GM19452 (cell line): ENCODE measurements around the gene P4HA2.
"Not testable (repeated sequence)": the region's sequence is repeated elsewhere in the genome, so short reads cannot be mapped to it uniquely, and the experiment has no call there.

Experiments
- ATAC-seq: cut with Tn5 transposase; IDR thresholded peaks from one replicate; pipeline ENCODE4 v1.9.1; 2021; ENCODE audit not compliant: unreplicated experiment

Gene P4HA2

DNA sequence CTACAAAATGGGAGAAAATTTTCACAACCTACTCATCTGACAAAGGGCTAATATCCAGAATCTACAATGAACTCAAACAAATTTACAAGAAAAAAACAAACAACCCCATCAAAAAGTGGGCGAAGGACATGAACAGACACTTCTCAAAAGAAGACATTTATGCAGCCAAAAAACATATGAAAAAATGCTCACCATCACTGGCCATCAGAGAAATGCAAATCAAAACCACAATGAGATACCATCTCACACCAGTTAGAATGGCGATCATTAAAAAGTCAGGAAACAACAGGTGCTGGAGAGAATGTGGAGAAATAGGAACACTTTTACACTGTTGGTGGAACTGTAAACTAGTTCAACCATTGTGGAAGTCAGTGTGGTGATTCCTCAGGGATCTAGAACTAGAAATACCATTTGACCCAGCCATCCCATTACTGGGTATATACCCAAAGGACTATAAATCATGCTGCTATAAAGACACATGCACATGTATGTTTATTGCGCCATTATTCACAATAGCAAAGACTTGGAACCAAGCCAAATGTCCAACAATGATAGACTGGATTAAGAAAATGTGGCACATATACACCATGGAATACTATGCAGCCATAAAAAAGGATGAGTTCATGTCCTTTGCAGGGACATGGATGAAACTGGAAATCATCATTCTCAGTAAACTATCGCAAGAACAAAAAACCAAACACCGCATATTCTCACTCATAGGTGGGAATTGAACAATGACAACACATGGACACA is 65.9 kb downstream of the P4HA2 start:
- ATAC-seq, result not testable (repeated sequence)

DNA sequence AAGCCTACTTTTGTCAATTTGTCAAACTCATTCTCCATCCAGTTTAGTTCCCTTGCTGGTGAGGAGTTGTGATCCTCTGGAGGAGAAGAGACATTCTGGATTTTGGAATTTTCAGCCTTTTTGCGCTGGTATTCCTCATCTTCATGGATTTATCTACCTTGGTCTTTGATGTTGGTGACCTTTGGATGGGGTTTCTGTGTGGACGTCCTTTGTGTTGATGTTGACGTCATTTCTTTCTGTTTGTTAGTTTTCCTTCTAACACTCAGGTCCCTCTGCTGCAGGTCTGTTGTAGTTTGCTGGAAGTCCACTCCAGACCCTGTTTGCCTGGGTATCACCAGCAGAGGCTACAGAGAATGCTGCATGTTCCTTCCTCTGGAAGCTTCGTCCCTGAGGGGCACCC is 71.2 kb downstream of the P4HA2 start:
- ATAC-seq, result no peak

DNA sequence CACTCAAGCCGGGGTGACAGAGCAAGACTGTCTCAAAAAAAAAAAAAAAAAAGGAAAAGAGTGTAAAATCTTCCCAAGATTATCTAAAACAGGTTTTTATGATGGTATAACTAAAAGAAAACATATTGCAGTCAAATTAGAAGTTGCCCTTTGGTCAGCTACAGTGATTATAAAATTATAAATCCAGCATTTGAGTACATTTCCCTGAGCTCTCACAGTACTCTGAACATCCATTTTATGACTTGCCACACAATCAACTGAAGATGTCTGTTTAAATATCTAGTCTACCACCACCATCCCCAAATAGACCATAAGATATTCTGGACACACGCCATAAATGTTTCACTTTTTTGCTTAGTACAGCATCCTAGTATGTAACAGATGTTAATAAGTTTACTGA is 77.1 kb downstream of the P4HA2 start:
- no peak for ATAC-seq

DNA sequence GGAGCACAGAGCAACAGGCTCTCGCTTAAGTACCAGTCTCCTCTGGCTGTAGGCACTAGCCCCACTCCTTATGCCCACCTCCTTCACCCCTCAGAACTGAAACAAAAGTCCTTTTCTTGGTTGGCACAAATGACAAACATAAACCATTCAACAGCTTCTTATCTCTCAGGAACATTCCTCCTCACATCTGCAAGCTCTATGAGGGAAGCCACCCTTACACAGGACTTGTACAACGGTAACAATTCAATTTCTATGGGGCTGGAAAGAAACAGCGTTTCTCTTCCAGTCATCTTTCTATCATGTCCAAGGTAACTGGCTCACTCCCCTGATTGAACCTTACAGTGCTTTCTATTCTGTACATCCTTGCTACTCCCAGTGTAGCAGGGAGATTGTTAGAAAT is 80.0 kb downstream of the P4HA2 start:
- no peak for ATAC-seq

DNA sequence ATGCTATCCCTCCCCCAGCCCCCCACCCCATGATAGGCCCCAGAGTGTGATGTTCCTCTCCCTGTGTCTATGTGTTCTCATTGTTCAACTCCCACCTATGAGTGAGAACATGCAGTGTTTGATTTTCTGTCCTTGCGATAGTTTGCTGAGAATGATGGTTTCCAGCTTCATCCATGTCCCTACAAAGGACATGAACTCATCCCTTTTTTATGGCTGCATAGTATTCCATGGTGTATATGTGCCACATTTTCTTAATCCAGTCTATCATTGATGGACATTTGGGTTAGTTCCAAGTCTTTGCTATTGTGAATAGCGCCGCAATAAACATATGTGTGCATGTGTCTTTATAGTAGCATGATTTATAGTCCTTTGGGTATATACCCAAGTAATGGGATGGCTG is 82.3 kb downstream of the P4HA2 start:
- ATAC-seq, result not testable (repeated sequence)

DNA sequence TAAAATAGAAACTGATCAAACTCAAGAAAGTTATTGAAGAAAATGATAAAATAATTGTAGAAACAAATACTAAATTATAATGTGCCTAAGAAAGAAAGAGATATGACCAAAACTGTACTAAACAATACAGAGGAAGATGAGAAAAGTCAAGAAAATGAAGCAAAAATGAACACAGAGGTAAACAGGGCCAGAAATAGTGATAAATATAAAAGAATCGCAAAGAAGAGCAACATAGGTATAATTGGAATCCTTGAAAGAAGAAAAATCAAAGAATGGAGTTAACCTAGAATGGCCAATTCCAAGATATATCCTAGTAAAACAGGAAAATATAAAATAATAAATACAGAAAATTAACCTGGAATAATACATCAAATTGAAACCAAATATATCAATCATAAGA is 84.5 kb downstream of the P4HA2 start:
- ATAC-seq, result no peak

DNA sequence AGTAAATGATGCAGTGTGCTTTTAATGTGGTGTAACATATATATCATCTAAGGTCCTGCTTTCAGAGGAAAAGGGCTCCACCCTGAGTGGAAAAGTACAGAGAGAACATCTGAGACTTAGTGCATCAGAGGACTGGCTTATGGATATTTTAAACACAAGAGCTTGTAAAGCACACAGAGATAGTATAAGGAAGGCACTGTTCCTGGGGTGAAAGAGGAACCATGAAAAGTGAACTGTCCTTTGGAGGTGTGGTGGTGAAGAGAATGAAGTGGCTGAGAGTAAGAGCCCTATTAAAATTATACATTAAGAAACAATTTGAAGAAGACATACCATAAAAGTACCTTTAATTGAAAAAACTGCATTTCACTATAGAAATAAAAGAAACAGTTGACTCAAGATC is 85.2 kb downstream of the P4HA2 start:
- no peak for ATAC-seq
